MM.1S (cell line): ENCODE results near the gene NAPA.

ENCODE experiments used
- EZH2 ChIP-seq: fragments of 300-600 bp; sonication (generic); optimal IDR thresholded peaks from 2 replicates; pipeline ENCODE3; 2017; ENCODE audit warnings: low read depth, mild to moderate bottlenecking, antibody characterized with exemption, low read length, mixed read lengths
- TF ChIP-seq, protein P1 (sequence below): fragments of 300-600 bp; sonication (generic); IDR thresholded peaks from 2 replicates; pipeline ENCODE4 v1.5.1; 2016; ENCODE audit warnings: antibody characterized with exemption, low read length, mixed read lengths

DNA sequence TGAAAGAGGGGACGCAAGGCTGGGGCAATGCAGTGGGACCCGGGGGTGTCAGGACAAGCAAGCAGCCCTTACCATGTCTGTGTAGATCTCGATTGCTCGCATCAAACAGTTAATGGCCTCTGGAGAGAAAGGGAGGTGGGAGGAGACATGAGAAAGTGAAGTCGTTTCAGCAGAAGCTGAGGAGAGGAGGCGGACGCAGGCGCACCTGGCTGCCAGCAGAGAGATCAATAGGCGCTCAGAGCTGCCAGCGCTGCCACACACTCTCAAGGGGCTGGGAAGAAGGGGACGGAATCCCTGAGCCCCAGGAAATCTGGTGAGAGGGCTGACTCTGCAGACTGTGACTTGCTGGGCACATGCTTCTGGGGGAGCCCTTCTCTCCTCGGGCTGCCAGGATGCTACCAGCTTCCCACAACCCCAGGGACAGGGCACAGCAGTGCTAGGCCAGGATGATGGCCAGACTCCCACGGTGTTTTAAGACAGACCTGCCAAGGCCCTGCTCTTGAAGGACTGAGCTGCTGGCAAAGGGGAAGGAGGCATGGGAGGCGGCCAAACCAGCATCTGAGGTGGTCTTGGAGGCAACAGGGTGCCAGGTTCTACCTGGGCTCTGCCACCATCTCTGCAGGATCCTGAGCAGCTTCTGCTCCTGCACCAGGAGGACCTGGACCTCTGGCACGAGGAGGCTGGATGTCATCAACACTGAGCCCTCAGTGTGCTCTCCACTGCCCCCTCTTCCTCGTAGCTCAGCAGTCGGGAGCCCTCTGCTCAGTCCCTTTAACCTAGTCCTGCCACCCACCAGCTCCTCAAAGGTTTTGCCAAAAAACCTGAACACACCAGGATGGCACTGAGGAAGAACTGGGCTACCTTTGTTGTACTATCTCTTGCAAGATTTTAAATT, 19.1 kb downstream of the NAPA start:
- TF ChIP-seq, protein P1, sequence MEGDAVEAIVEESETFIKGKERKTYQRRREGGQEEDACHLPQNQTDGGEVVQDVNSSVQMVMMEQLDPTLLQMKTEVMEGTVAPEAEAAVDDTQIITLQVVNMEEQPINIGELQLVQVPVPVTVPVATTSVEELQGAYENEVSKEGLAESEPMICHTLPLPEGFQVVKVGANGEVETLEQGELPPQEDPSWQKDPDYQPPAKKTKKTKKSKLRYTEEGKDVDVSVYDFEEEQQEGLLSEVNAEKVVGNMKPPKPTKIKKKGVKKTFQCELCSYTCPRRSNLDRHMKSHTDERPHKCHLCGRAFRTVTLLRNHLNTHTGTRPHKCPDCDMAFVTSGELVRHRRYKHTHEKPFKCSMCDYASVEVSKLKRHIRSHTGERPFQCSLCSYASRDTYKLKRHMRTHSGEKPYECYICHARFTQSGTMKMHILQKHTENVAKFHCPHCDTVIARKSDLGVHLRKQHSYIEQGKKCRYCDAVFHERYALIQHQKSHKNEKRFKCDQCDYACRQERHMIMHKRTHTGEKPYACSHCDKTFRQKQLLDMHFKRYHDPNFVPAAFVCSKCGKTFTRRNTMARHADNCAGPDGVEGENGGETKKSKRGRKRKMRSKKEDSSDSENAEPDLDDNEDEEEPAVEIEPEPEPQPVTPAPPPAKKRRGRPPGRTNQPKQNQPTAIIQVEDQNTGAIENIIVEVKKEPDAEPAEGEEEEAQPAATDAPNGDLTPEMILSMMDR: no peak
- TF ChIP-seq EZH2: no peak
